K562 (cell line): ENCODE measurements around the gene OR51T1. TPM values are rescaled to one million over a fixed set of nuclear protein-coding genes. Genes with fewer than 3 reads are reported as not detected.

Experiments
- ATAC-seq: fragments of 200-7000 bp; cut with Tn5 transposase; 3 replicates; pipeline ENCODE4 v1.9.1; 2020; ENCODE audit warnings: moderate library complexity
- BruUV-seq: library from RNA; stranded (reverse); fragments of 400-500 nt; replicated peaks from 2 replicates; lab custom pipeline; 2021; lab: Mats Ljungman, UMichigan
- CTCF ChIA-PET: fragments of 300-600 bp; formaldehyde crosslinking; extraction: SDS; loops from one replicate; lab custom pipeline; 2021; ENCODE audit warnings: low intra/inter-chr PET ratio; lab: Yijun Ruan, JAX
- POLR2A ChIA-PET: fragments of 300-600, 350-650 bp; sonication (Branson Sonifier 250); formaldehyde crosslinking; extraction: SDS; loops from one replicate; lab custom pipeline; 2021; ENCODE audit warnings: antibody characterized with exemption, inconsistent platforms; lab: Yijun Ruan, JAX
- DNase-seq, 4 experiments: peaks; one replicate each; pipeline versions ENCODE4 v3.0.0 to v3.0.0-alpha.2; 2011 to 2018; ENCODE audit warnings: low spot score in 3 of 4, mixed read lengths in 3 of 4; ENCODE audit errors: extremely low read depth in 1 of 4
- FAIRE-seq: peaks from 2 replicates; lab custom pipeline; 2011; peaks lifted over from hg19 to GRCh38; lab: Jason Lieb, UNC
- H2AFZ ChIP-seq: 2 replicates; pipeline ENCODE4 v1.6.0; 2011; ENCODE audit warnings: low read depth, low read length, control low read depth, inconsistent platforms
- H3K27ac ChIP-seq: fragments of 200-600 bp; 3 replicates; pipeline ENCODE4 v1.8.0; 2011; ENCODE audit warnings: low read depth, mild to moderate bottlenecking, control low read depth, inconsistent platforms, low read length, moderate library complexity, mixed read lengths; ENCODE audit errors: extremely low read depth
- H3K27me3 ChIP-seq, 2 experiments: fragments of 300-600 bp in 1 of 2; 2 replicates in 1 of 2; 3 replicates in 1 of 2; pipeline versions ENCODE4 v1.6.0 to v1.8.0; 2011; ENCODE audit warnings: inconsistent platforms in 2 of 2, low read length in 2 of 2, mild to moderate bottlenecking in 1 of 2, mixed read lengths in 1 of 2, moderate library complexity in 1 of 2; ENCODE audit not compliant: control insufficient read depth in 2 of 2, insufficient read depth in 2 of 2
- H3K36me3 ChIP-seq: fragments of 300-600 bp; 3 replicates; pipeline ENCODE4 v1.8.0; 2011; ENCODE audit warnings: mild to moderate bottlenecking, low read length, inconsistent platforms; ENCODE audit not compliant: control insufficient read depth, insufficient read depth
- H3K4me1 ChIP-seq, 2 experiments: fragments of 200-600 bp in 1 of 2; replicated peaks in 1 of 2; 2 replicates in 1 of 2; 3 replicates in 1 of 2; pipeline versions ENCODE4 v1.5.1 to v1.8.0; 2011; ENCODE audit warnings: inconsistent platforms in 2 of 2, low read length in 2 of 2, mild to moderate bottlenecking in 1 of 2, mixed read lengths in 1 of 2, moderate library complexity in 1 of 2; ENCODE audit not compliant: control insufficient read depth in 2 of 2, insufficient read depth in 2 of 2
- H3K4me2 ChIP-seq: 2 replicates; pipeline ENCODE4 v1.6.1; 2011; ENCODE audit warnings: low read length, control low read depth, inconsistent platforms, mixed read lengths; ENCODE audit not compliant: insufficient read depth
- H3K4me3 ChIP-seq: fragments of 200-600 bp; sonication (generic), shearing (Covaris generic); 2 replicates; pipeline ENCODE4 v1.5.1; 2016; ENCODE audit warnings: control low read depth, inconsistent platforms
- H3K79me2 ChIP-seq: fragments of 200-600 bp; 3 replicates; pipeline ENCODE4 v1.8.0; 2011; ENCODE audit warnings: low read length, inconsistent platforms; ENCODE audit not compliant: control insufficient read depth, insufficient read depth
- H3K9ac ChIP-seq, 2 experiments: 2 replicates each; pipeline versions ENCODE4 v1.6.0 to v1.6.1; 2011; ENCODE audit warnings: low read depth in 2 of 2, low read length in 2 of 2, control low read depth in 1 of 2, inconsistent platforms in 1 of 2, mild to moderate bottlenecking in 1 of 2, mixed read lengths in 1 of 2; ENCODE audit not compliant: insufficient read depth in 1 of 2
- H3K9me1 ChIP-seq: one replicate; pipeline ENCODE4 v1.6.0; 2011; ENCODE audit warnings: inconsistent platforms, mild to moderate bottlenecking, low read length, moderate library complexity; ENCODE audit not compliant: control insufficient read depth, insufficient read depth
- H3K9me3 ChIP-seq: replicated peaks from 2 replicates; pipeline ENCODE4 v1.5.1; 2011; ENCODE audit warnings: low read depth, low read length, inconsistent platforms; ENCODE audit not compliant: control insufficient read depth, insufficient read depth
- H4K20me1 ChIP-seq: replicated peaks from 2 replicates; pipeline ENCODE4 v1.6.1; 2011; ENCODE audit warnings: low read length, inconsistent platforms, mixed read lengths; ENCODE audit not compliant: control insufficient read depth, insufficient read depth
- ARID1B ChIP-seq: fragments of 450-650 bp; IDR thresholded peaks from 2 replicates; pipeline ENCODE4 v1.6.1; 2016; ENCODE audit warnings: antibody characterized with exemption, mild to moderate bottlenecking, inconsistent platforms
- CBFA2T2 ChIP-seq: fragments of 450-650 bp; conservative IDR thresholded peaks from 2 replicates; pipeline ENCODE4 v1.6.1; 2017; ENCODE audit warnings: mild to moderate bottlenecking
- CBFA2T3 ChIP-seq: fragments of 450-650 bp; IDR thresholded peaks from 2 replicates; pipeline ENCODE4 v1.6.1; 2017
- DPF2 ChIP-seq: fragments of 450-650 bp; IDR thresholded peaks from 2 replicates; pipeline ENCODE4 v1.6.1; 2016
- HDGF ChIP-seq: fragments of 450-650 bp; IDR thresholded peaks from 2 replicates; pipeline ENCODE4 v1.6.1; 2016
- IRF2 ChIP-seq: sonication (generic); formaldehyde crosslinking; IDR thresholded peaks from 2 replicates; pipeline ENCODE4 v1.8.1; 2022; ENCODE audit warnings: mild to moderate bottlenecking, missing genetic modification reagents
- NR2C1 ChIP-seq, 2 experiments: fragments of 450-650 bp; IDR thresholded peaks; 2 replicates each; pipeline ENCODE4 v1.6.1; 2017; ENCODE audit warnings: mild to moderate bottlenecking in 2 of 2, antibody characterized with exemption in 1 of 2, inconsistent platforms in 1 of 2, missing compliant biosample characterization in 1 of 2, missing genetic modification characterization in 1 of 2
- PML ChIP-seq: IDR thresholded peaks from 2 replicates; pipeline ENCODE4 v1.6.1; 2012; ENCODE audit warnings: low read length, inconsistent platforms
- RBM39 ChIP-seq: fragments of 200-400 bp; formaldehyde crosslinking; optimal IDR thresholded peaks from 2 replicates; pipeline ENCODE3; 2018; ENCODE audit warnings: low read depth, low read length
- TAL1 ChIP-seq: fragments of 450-650 bp; IDR thresholded peaks from 2 replicates; pipeline ENCODE4 v1.6.1; 2016; ENCODE audit warnings: mild to moderate bottlenecking
- TBL1XR1 ChIP-seq, 2 experiments: IDR thresholded peaks; 2 replicates each; pipeline ENCODE4 v1.6.1; 2012; ENCODE audit warnings: improper control_type of control experiment in 2 of 2, low read length in 2 of 2, mild to moderate bottlenecking in 1 of 2
- TCF15 ChIP-seq: fragments of 250-450 bp; sonication (Bioruptor Pico); IDR thresholded peaks from 2 replicates; pipeline ENCODE4 v1.8.0; 2022; ENCODE audit warnings: moderate library complexity, mild to moderate bottlenecking, inconsistent platforms
- TCF3 ChIP-seq: sonication (generic); formaldehyde crosslinking; IDR thresholded peaks from 2 replicates; pipeline ENCODE4 v1.4.0; 2020; ENCODE audit warnings: mild to moderate bottlenecking, missing genetic modification reagents
- TEAD4 ChIP-seq, 2 experiments: sonication (generic) in 1 of 2; formaldehyde crosslinking in 1 of 2; IDR thresholded peaks; 2 replicates each; pipeline versions ENCODE4 v1.6.1 to v1.8.0; 2012 to 2022; ENCODE audit warnings: borderline replicate concordance in 1 of 2, inconsistent platforms in 1 of 2, low read length in 1 of 2, mild to moderate bottlenecking in 1 of 2, missing genetic modification reagents in 1 of 2
- ZNF253 ChIP-seq: fragments of 250-450 bp; sonication (Bioruptor Pico); conservative IDR thresholded peaks from 2 replicates; pipeline ENCODE4 v1.6.1; 2021; ENCODE audit warnings: mild to moderate bottlenecking
- WGBS: fragments of 100-300 bp; shearing (Covaris generic); methylation state at CpG from one replicate; pipeline ENCODE4 v1.1.6; 2016; ENCODE audit warnings: low coverage, mixed read lengths; ENCODE audit not compliant: insufficient coverage; ENCODE audit errors: missing lambda C conversion rate; 5-methylcytosine and 5-hydroxymethylcytosine counted together
- in situ Hi-C: fragments of 300-500 bp; cut with MboI; formaldehyde crosslinking; loops from 4 replicates; pipeline ENCODE4 v1.15.0; 2018; ENCODE audit warnings: inconsistent platforms, mixed read lengths
- intact Hi-C: fragments of 100-400 bp; cut with micrococcal nuclease; formaldehyde crosslinking; loops from 2 replicates; pipeline ENCODE4 v1.14.2; 2022
- polyA plus RNA-seq, 8 experiments: library from polyadenylated mRNA; depleted of rRNA in 4 of 8; stranded (reverse) in 5 of 8; unstranded in 3 of 8; fragments of >200 nt; fragmentation: Nextera tagmentation in 2 of 8; fragmentation: Illumina TruSeq in 1 of 8; extraction: Ambion mirVana in 2 of 8; extraction: Trizol in 1 of 8; gene quantifications; 2 replicates each; pipeline versions ENCODE4 v1.2.1 to v1.2.3, GENCODE V29; 2011 to 2014; ENCODE audit warnings: inconsistent platforms in 1 of 8, missing spikeins in 1 of 8
- total RNA-seq, 7 experiments: library from RNA; depleted of rRNA in 6 of 7; stranded (reverse); fragments of >200 nt in 6 of 7; fragmentation: Illumina TruSeq in 2 of 7; extraction: Trizol in 2 of 7; gene quantifications; 2 replicates each; pipeline versions ENCODE4 v1.2.1 to v1.2.3, GENCODE V29; 2011 to 2021; ENCODE audit warnings: low replicate concordance in 1 of 7

Gene OR51T1
- total and polyA plus RNA-seq, 9 of the 15 experiments (the other 6 are each of a cell fraction or from before 2014, with no cell fraction given), result not detected

DNA sequence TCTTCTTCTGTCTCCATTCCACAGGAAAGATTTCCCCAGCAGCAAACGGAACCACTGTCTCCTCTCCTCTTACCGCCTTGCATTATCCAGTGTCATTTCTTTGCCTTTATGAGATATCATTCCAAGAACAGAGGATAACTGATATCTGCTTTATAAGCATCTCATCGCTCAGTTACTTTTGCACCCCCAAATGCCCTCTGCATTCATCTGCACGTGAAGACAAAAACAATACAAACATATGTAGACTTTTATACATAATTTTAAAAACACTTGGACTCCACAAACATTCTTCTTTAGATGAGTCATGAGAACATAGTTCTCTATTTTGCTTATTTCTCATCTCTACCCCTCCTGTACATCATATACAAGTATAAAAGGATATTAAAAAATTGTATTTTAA lies 512 bp upstream of the OR51T1 start:
- Histone ChIP-seq H3K9me1 (no peaks in the 10 kb centered on the region), H2AFZ (no peak overlapping the region), H3K4me1 (peaks cover 4 to 14% of the 10 kb centered on the region in 2 experiments; a peak in 3 of 5 replicates), H3K9me3 (no peaks in the 10 kb centered on the region), H3K36me3 (no peaks in the 10 kb centered on the region), H3K4me3 (no peak overlapping the region), H4K20me1 (no peaks in the 10 kb centered on the region), H3K27ac (no peak overlapping the region), H3K27me3 (no peaks in the 10 kb centered on the region), H3K79me2 (no peaks in the 10 kb centered on the region), H3K9ac (no peak overlapping the region), H3K4me2 (no peak overlapping the region)
- 19% methylated on average over 4 of the region's 4 CpGs for WGBS
- ATAC-seq (no peak), DNase-seq (no peak), FAIRE-seq (no peak)
- ChIA-PET POLR2A (interaction anchor here (1.1 kb wide), 1 partner anchor 8 kb away, joined by 3 read pairs; no protein-coding TSS in a partner anchor), CTCF (interaction anchor here (0.6 kb wide), 1 partner anchor 257 kb away, joined by 3 read pairs; no protein-coding TSS in a partner anchor)
- in situ Hi-C loops, result no loop called here
- TF ChIP-seq RBM39, result no peak
- no peak for TF ChIP-seq NR2C1 (IDR thresholded peaks at IDR 0.05)
- 0 out of 2 replicates have a peak, but pooled peaks have one; percentile 18 for TF ChIP-seq NR2C1 (tag; IDR thresholded peaks at IDR 0.05)
- BruUV-seq, result no TSS peak
- intact Hi-C loops, result no loop called here

DNA sequence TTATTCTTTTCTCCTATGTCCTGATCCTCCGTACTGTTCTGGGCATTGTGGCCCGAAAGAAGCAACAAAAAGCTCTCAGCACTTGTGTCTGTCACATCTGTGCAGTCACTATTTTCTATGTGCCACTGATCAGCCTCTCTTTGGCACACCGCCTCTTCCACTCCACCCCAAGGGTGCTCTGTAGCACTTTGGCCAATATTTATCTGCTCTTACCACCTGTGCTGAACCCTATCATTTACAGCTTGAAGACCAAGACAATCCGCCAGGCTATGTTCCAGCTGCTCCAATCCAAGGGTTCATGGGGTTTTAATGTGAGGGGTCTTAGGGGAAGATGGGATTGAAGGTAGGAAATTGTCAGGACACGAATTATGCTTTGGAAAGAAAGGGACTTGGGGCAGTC lies 843 bp downstream of the OR51T1 start:
- Histone ChIP-seq H2AFZ (peak overlapping the region; percentile 60), H3K9ac (0 out of 4 replicates have a peak overlapping the region, but pooled peaks of 1 of the 2 experiments have one; percentile 24), H3K9me1 (no peaks in the 10 kb centered on the region), H4K20me1 (no peaks in the 10 kb centered on the region), H3K9me3 (no peaks in the 10 kb centered on the region), H3K36me3 (no peaks in the 10 kb centered on the region), H3K27ac (peak overlapping the region; percentile 62), H3K27me3 (no peaks in the 10 kb centered on the region), H3K4me1 (peaks cover 4 to 14% of the 10 kb centered on the region in 2 experiments; a peak in 3 of 5 replicates), H3K4me2 (peak overlapping the region; percentile 74), H3K4me3 (no peak overlapping the region), H3K79me2 (no peaks in the 10 kb centered on the region)
- FAIRE-seq (no peak), DNase-seq (peak; percentile 24 to 50 (median 32)), ATAC-seq (peak; percentile 74)
- TF ChIP-seq CBFA2T3 (peak; percentile 34), CBFA2T2 (peak; percentile 27; the same call in 1 of the 2 replicates), ARID1B (0 out of 2 replicates have a peak, but pooled peaks have one; percentile 45), HDGF (0 out of 2 replicates have a peak, but pooled peaks have one; percentile 16), TCF15 (CRISPR knock-in tag) (no peak), ZNF253 (CRISPR knock-in tag) (no peak), TAL1 (peak; percentile 25; the same call in 1 of the 2 replicates), TCF3 (CRISPR knock-in tag) (peak; percentile 12; the same call in 1 of the 2 replicates), TEAD4 (IDR thresholded peaks at IDR 0.05; ENCODE audit: low read length) (peak; percentile 45; the same call in 1 of the 2 replicates), TEAD4 (CRISPR knock-in tag; IDR thresholded peaks at IDR 0.05; ENCODE audit: borderline replicate concordance) (no peak), TBL1XR1 (IDR thresholded peaks at IDR 0.05; ENCODE audit: low read length in 2 of 2) (0 out of 4 replicates have a peak, but pooled peaks of 1 of the 2 experiments have one; percentile 70), PML (peak; percentile 39; the same call in 1 of the 2 replicates), IRF2 (CRISPR knock-in tag) (no peak), DPF2 (0 out of 2 replicates have a peak, but pooled peaks have one; percentile 34)
- CTCF ChIA-PET, result no interaction called here
- in situ Hi-C loops, result no loop called here
- intact Hi-C loops, result no loop called here
- BruUV-seq, result no TSS peak
- POLR2A ChIA-PET, result interaction anchor here (1.1 to 1.6 kb wide), 2 partner anchors 9 kb away, joined by 3 to 6 read pairs; no protein-coding TSS in a partner anchor
- 4% methylated on average over 5 of the region's 5 CpGs for WGBS
